ENCODE results near the gene MYOM3.
A peak's percentile ranks its signal among the peaks of the same experiment; 100 is the strongest.

Gene MYOM3

GRCh38 chr1:24157918-24158481 is 46.1 kb upstream of the MYOM3 start:
- no peaks in the 10 kb centered on the region for H4K20me1 ChIP-seq (ENCODE audit: insufficient read depth, low read length)
- no peaks in the 10 kb centered on the region for H3K9me2 ChIP-seq (replicated peaks; ENCODE audit: insufficient read depth, low read length)
- no peaks in the 10 kb centered on the region for H3K4me1 ChIP-seq (ENCODE audit: low read length)
- DNase-seq = no peak
- no peak overlapping the region for H3K9ac ChIP-seq (ENCODE audit: low read length)
- no peak overlapping the region for H3K4me3 ChIP-seq (ENCODE audit: low read length)
- H3K4me2 ChIP-seq (ENCODE audit: low read depth, low read length) = no peak overlapping the region
- H3K9me3 ChIP-seq (replicated peaks; ENCODE audit: insufficient read depth, low read length) = no peaks in the 10 kb centered on the region
- H3K36me3 ChIP-seq (replicated peaks; ENCODE audit: insufficient read depth, low read length) = peaks cover 14% of the 10 kb centered on the region; the same call in 1 of the 2 replicates
- no peaks in the 10 kb centered on the region for H3K27me3 ChIP-seq (replicated peaks; ENCODE audit: insufficient read depth, low read length)
- TF ChIP-seq EZH2phosphoT487 (IDR thresholded peaks at IDR 0.05; ENCODE audit: low read length) (no peak), EZH2 (optimal IDR thresholded peaks at IDR 0.05; ENCODE audit: low read depth, low read length) (no peak), CTCF (IDR thresholded peaks at IDR 0.05; ENCODE audit: low read length) (no peak; the same call in 1 of the 2 replicates)
- peaks cover 12% of the 10 kb centered on the region; the same call in 1 of the 2 replicates for H3F3A ChIP-seq (ENCODE audit: insufficient read depth, low read length)
- no peak overlapping the region for H2AFZ ChIP-seq (ENCODE audit: low read length)
- no peaks in the 10 kb centered on the region for H3K79me2 ChIP-seq (ENCODE audit: low read length)
- no peak overlapping the region for H3K27ac ChIP-seq (ENCODE audit: low read length)

GRCh38 chr1:24156542-24157260 is 44.8 kb upstream of the MYOM3 start:
- no peak overlapping the region for H3K27ac ChIP-seq (ENCODE audit: low read length)
- TF ChIP-seq EZH2phosphoT487 (IDR thresholded peaks at IDR 0.05; ENCODE audit: low read length) (no peak), EZH2 (optimal IDR thresholded peaks at IDR 0.05; ENCODE audit: low read depth, low read length) (no peak), CTCF (IDR thresholded peaks at IDR 0.05; ENCODE audit: low read length) (no peak)

GRCh38 chr1:24155011-24155782 is 43.3 kb upstream of the MYOM3 start:
- Histone ChIP-seq H3K4me3 (ENCODE audit: low read length) (no peak overlapping the region), H3K36me3 (replicated peaks; ENCODE audit: insufficient read depth, low read length) (peaks cover 11% of the 10 kb centered on the region; the same call in 1 of the 2 replicates), H3K4me2 (ENCODE audit: low read depth, low read length) (no peak overlapping the region), H3F3A (ENCODE audit: insufficient read depth, low read length) (peaks cover 25% of the 10 kb centered on the region), H3K4me1 (ENCODE audit: low read length) (peaks cover 2% of the 10 kb centered on the region; the same call in 1 of the 2 replicates), H3K27ac (ENCODE audit: low read length) (no peak overlapping the region), H3K9ac (ENCODE audit: low read length) (no peak overlapping the region), H4K20me1 (ENCODE audit: insufficient read depth, low read length) (no peaks in the 10 kb centered on the region), H2AFZ (ENCODE audit: low read length) (no peak overlapping the region), H3K9me3 (replicated peaks; ENCODE audit: insufficient read depth, low read length) (no peaks in the 10 kb centered on the region), H3K79me2 (ENCODE audit: low read length) (no peaks in the 10 kb centered on the region), H3K9me2 (replicated peaks; ENCODE audit: insufficient read depth, low read length) (no peaks in the 10 kb centered on the region), H3K27me3 (replicated peaks; ENCODE audit: insufficient read depth, low read length) (no peaks in the 10 kb centered on the region)
- TF ChIP-seq EZH2 (optimal IDR thresholded peaks at IDR 0.05; ENCODE audit: low read depth, low read length) = no peak
- peak; percentile 27; the same call in 1 of the 2 replicates for TF ChIP-seq CTCF (IDR thresholded peaks at IDR 0.05; ENCODE audit: low read length)
- DNase-seq = no peak

More at GRCh38 chr1:24156542-24157260, 44.8 kb upstream of the MYOM3 start:
- Histone ChIP-seq H3K79me2 (ENCODE audit: low read length) (no peaks in the 10 kb centered on the region), H3K9ac (ENCODE audit: low read length) (no peak overlapping the region), H3K27me3 (replicated peaks; ENCODE audit: insufficient read depth, low read length) (no peaks in the 10 kb centered on the region), H3K36me3 (replicated peaks; ENCODE audit: insufficient read depth, low read length) (peaks cover 14% of the 10 kb centered on the region; the same call in 1 of the 2 replicates), H3K4me3 (ENCODE audit: low read length) (no peak overlapping the region), H2AFZ (ENCODE audit: low read length) (no peak overlapping the region), H3K9me2 (replicated peaks; ENCODE audit: insufficient read depth, low read length) (no peaks in the 10 kb centered on the region), H3K4me2 (ENCODE audit: low read depth, low read length) (no peak overlapping the region), H4K20me1 (ENCODE audit: insufficient read depth, low read length) (no peaks in the 10 kb centered on the region), H3F3A (ENCODE audit: insufficient read depth, low read length) (peaks cover 15% of the 10 kb centered on the region), H3K9me3 (replicated peaks; ENCODE audit: insufficient read depth, low read length) (no peaks in the 10 kb centered on the region), H3K4me1 (ENCODE audit: low read length) (no peaks in the 10 kb centered on the region)
- no peak for DNase-seq
